Endothelial cell (in vitro differentiated cells): Measurements from ENCODE around the gene LRRC10. TPM values are rescaled to one million over a fixed set of nuclear protein-coding genes. Genes with fewer than 3 reads are reported as not detected.

Source experiments
- DNase-seq: peaks from one replicate; pipeline ENCODE4 v3.0.0; 2021; ENCODE audit warnings: low spot score
- H3K27ac Mint-ChIP-seq: one replicate; pipeline ENCODE4 v1.8.0; 2021; ENCODE audit warnings: mixed read lengths, inconsistent platforms; ENCODE audit not compliant: unreplicated experiment
- H3K27me3 Mint-ChIP-seq: one replicate; pipeline ENCODE4 v1.8.0; 2021; ENCODE audit warnings: mild to moderate bottlenecking, moderate library complexity, mixed read lengths, inconsistent platforms; ENCODE audit not compliant: unreplicated experiment
- H3K36me3 Mint-ChIP-seq: one replicate; pipeline ENCODE4 v1.8.0; 2021; ENCODE audit warnings: mild to moderate bottlenecking, low read depth, mixed read lengths, inconsistent platforms; ENCODE audit not compliant: unreplicated experiment
- H3K4me1 Mint-ChIP-seq: one replicate; pipeline ENCODE4 v1.8.0; 2021; ENCODE audit warnings: mild to moderate bottlenecking, mixed read lengths, inconsistent platforms; ENCODE audit not compliant: unreplicated experiment
- H3K4me3 Mint-ChIP-seq: one replicate; pipeline ENCODE4 v1.8.0; 2021; ENCODE audit warnings: mild to moderate bottlenecking, mixed read lengths, inconsistent platforms; ENCODE audit not compliant: unreplicated experiment
- H3K9me3 Mint-ChIP-seq: one replicate; pipeline ENCODE4 v1.8.0; 2021; ENCODE audit warnings: mixed read lengths, inconsistent platforms; ENCODE audit not compliant: unreplicated experiment
- total RNA-seq: library from RNA; stranded (reverse); fragmentation: NEBNext Ultra II Directional; extraction: Animal tissue kit (Norgen Biotek cat#: 25700); gene quantifications from one replicate; pipeline ENCODE4 v1.2.1, GENCODE V29; 2021; ENCODE audit not compliant: unreplicated experiment
- TF ChIP-seq, protein P1 (sequence below): fragments of 200-600 bp; sonication (generic); IDR thresholded peaks from one replicate; pipeline ENCODE4 v1.5.0; 2021; ENCODE audit warnings: antibody characterized with exemption; ENCODE audit not compliant: unreplicated experiment

LRRC10 gene
- total RNA-seq, 1 donor from 2014 or later = not detected

DNA sequence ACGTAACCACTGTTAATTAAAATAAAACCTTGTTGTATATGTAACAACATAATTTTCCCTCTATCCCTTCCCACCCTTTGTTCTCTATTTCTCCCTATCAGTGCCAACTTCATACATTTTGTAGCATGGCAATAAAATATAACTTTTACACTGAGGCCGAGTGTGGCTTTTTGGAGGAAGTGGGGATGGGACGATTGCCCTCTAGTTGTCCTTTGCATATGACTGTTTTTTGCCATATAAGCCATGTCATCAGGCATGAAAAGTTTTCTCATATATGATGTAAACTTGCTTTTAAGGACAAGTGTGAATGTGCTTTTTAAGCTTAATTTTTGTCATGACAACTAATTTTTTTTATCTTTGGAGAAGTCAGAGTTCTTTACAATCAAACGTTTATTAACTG is 31.7 kb downstream of the LRRC10 start:
- no peaks in the 10 kb centered on the region for H3K4me1 Mint-ChIP-seq
- H3K36me3 Mint-ChIP-seq = peaks cover 4% of the 10 kb centered on the region
- H3K27me3 Mint-ChIP-seq = peaks cover 3% of the 10 kb centered on the region
- H3K4me3 Mint-ChIP-seq = no peak overlapping the region
- TF ChIP-seq, protein P1, sequence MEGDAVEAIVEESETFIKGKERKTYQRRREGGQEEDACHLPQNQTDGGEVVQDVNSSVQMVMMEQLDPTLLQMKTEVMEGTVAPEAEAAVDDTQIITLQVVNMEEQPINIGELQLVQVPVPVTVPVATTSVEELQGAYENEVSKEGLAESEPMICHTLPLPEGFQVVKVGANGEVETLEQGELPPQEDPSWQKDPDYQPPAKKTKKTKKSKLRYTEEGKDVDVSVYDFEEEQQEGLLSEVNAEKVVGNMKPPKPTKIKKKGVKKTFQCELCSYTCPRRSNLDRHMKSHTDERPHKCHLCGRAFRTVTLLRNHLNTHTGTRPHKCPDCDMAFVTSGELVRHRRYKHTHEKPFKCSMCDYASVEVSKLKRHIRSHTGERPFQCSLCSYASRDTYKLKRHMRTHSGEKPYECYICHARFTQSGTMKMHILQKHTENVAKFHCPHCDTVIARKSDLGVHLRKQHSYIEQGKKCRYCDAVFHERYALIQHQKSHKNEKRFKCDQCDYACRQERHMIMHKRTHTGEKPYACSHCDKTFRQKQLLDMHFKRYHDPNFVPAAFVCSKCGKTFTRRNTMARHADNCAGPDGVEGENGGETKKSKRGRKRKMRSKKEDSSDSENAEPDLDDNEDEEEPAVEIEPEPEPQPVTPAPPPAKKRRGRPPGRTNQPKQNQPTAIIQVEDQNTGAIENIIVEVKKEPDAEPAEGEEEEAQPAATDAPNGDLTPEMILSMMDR = no peak
- no peak overlapping the region for H3K27ac Mint-ChIP-seq
- H3K9me3 Mint-ChIP-seq = no peaks in the 10 kb centered on the region
- no peak for DNase-seq

DNA sequence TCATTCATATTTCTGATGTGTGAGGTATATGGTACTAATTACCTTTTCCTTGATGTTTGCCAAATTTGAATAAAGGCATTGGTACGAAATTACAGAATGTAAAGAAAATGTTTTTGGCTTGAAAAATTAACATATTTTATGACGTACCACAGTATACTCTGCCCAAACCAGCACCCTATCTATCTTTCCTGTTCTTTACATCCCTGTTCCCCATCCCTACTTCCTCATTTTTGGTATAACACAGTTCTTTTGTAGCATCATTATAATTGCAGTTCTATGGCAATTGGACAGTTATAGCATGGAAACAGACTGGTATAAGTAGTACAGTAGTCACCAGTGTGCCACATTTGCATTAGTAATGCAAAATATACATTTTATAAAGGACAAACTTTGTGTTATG is 32.4 kb downstream of the LRRC10 start:
- Mint-ChIP-seq H3K4me1 (no peaks in the 10 kb centered on the region), H3K4me3 (no peak overlapping the region), H3K27ac (no peak overlapping the region), H3K36me3 (peaks cover 6% of the 10 kb centered on the region), H3K27me3 (peaks cover 3% of the 10 kb centered on the region), H3K9me3 (no peaks in the 10 kb centered on the region)
- DNase-seq = no peak
- TF ChIP-seq, protein P1 = no peak

DNA sequence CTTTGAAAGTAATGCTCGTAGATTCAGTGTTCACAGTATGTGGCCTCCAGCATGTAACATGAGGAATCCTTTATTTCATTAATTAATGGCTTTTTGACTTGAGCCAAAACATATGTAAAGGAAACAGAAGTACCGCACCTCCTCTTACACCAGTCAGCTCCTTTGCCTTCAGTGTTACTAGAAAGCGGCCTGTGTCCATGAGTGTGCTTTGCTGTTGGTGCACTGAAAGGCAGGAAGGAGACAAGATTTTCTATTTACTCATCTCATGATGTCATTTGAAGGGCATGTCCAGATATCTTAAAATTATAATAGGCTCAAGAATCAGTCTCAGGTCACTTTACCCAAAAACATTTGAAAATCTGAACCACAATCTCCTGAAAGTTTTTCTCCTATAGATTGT is 35.4 kb downstream of the LRRC10 start:
- peaks cover 12% of the 10 kb centered on the region for H3K36me3 Mint-ChIP-seq
- H3K27ac Mint-ChIP-seq = no peak overlapping the region
- H3K4me3 Mint-ChIP-seq = no peak overlapping the region
- no peaks in the 10 kb centered on the region for H3K9me3 Mint-ChIP-seq
- no peak for DNase-seq
- no peaks in the 10 kb centered on the region for H3K4me1 Mint-ChIP-seq
- H3K27me3 Mint-ChIP-seq = no peaks in the 10 kb centered on the region
- TF ChIP-seq, protein P1 = no peak

DNA sequence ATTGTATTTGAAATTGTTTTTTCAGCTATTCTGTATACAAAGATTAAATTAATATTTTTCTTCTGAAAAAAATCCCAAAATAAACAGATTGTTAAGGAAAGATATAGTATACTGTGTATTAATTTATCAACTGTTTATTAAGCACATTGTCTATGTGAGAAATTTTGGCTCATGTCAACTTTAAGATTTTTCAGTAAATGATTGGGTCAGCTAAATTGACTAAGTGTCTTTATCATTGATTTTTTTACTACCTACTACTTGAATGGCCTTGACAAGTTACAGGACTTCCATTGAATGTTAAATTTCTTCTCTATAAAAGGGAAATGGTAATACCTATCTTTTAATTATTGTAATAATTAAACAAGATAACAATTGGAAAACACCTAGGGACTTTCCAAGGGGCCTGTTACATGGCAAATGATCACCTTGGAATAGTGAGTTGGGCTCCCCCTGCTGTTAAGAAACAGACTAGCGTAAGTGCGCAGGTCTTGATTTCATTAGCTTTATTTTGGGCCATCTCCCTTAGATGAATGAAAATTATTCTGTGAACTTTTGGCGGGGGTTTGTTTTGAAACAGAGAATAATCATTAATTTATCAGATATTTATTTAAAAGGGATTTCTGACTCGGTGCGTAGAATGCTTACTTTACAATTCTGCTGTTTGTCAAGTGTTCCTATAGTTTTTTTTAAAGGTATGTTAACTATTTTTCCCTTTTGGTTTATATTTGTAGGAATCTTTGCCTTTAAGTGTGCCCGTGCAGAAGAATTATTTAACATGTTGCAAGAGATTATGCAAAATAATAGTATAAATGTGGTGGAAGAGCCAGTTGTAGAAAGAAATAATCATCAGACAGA is 39.9 kb downstream of the LRRC10 start:
- Mint-ChIP-seq H3K36me3 (peaks cover 12% of the 10 kb centered on the region), H3K27me3 (no peaks in the 10 kb centered on the region), H3K9me3 (no peaks in the 10 kb centered on the region), H3K4me3 (peak overlapping the region; percentile 17), H3K4me1 (peaks cover 10% of the 10 kb centered on the region), H3K27ac (no peak overlapping the region)
- TF ChIP-seq, protein P1 = peak; percentile 77
- DNase-seq = peak; percentile 59

DNA sequence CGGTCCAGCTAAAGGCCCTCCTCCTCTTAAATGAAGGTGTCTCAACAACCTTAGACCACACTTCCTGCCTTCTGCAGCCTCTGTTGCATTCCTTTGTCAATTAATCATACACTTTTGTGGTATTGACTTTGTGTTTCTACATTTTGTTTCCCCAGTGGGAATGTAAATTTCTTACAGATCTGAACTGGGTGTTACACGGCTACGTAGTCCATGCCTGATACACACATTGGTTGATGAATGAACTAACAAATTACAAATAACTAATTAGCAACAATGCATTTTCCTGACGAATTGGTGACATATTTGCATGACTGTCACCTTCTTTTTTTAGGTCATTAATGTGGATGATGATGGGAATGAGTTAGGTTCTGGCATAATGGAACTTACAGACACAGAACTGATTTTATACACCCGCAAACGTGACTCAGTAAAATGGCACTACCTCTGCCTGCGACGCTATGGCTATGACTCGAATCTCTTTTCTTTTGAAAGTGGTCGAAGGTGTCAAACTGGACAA is 40.6 kb downstream of the LRRC10 start:
- peaks cover 10% of the 10 kb centered on the region for H3K4me1 Mint-ChIP-seq
- no peaks in the 10 kb centered on the region for H3K27me3 Mint-ChIP-seq
- H3K9me3 Mint-ChIP-seq = no peaks in the 10 kb centered on the region
- TF ChIP-seq, protein P1 = no peak
- no peak for DNase-seq
- H3K36me3 Mint-ChIP-seq = peaks cover 12% of the 10 kb centered on the region
- H3K4me3 Mint-ChIP-seq = no peak overlapping the region
- no peak overlapping the region for H3K27ac Mint-ChIP-seq
